HepG2 (cell line): ENCODE results near the gene ADARB1. TPM values are rescaled to one million over a fixed set of nuclear protein-coding genes. Genes with fewer than 3 reads are reported as not detected.

Source experiments
- ATAC-seq: fragments of 200-7000 bp; cut with Tn5 transposase; 3 replicates; pipeline ENCODE4 v1.9.1; 2020; ENCODE audit warnings: mild to moderate bottlenecking, moderate library complexity
- BruUV-seq: library from RNA; stranded (reverse); fragments of 400-500 nt; replicated peaks from 2 replicates; lab custom pipeline; 2021; lab: Mats Ljungman, UMichigan
- CTCF ChIA-PET: fragments of 300-600 bp; formaldehyde crosslinking; extraction: SDS; loops from one replicate; lab custom pipeline; 2021; ENCODE audit warnings: low total read pairs, inconsistent platforms, low intra/inter-chr PET ratio; lab: Yijun Ruan, JAX
- POLR2A ChIA-PET: fragments of 350-600 bp; sonication (Branson Sonifier 250); formaldehyde crosslinking; loops from one replicate; lab custom pipeline; 2020; ENCODE audit warnings: antibody characterized with exemption, inconsistent platforms; lab: Yijun Ruan, JAX
- DNase-seq: peaks from one replicate; pipeline ENCODE4 v3.0.0-alpha.2; 2015; ENCODE audit warnings: low spot score
- FAIRE-seq: peaks from 3 replicates; lab custom pipeline; 2011; peaks lifted over from hg19 to GRCh38; lab: Jason Lieb, UNC
- H2AFZ ChIP-seq: one replicate; pipeline ENCODE4 v1.6.1; 2011; ENCODE audit warnings: low read length, inconsistent platforms
- H3K27ac ChIP-seq: fragments of 300-600 bp; 3 replicates; pipeline ENCODE4 v1.8.0; 2011; ENCODE audit warnings: mixed run types, mild to moderate bottlenecking, mixed read lengths, low read length, inconsistent platforms; ENCODE audit not compliant: insufficient read depth; ENCODE audit errors: extremely low read length
- H3K27me3 ChIP-seq, 2 experiments: fragments of 200-600 bp in 1 of 2; 2 replicates in 1 of 2; 3 replicates in 1 of 2; pipeline versions ENCODE4 v1.6.0 to v1.8.0; 2011; ENCODE audit warnings: low read length in 2 of 2, mild to moderate bottlenecking in 2 of 2, moderate library complexity in 2 of 2, inconsistent platforms in 1 of 2; ENCODE audit not compliant: insufficient read depth in 2 of 2, control insufficient read depth in 1 of 2
- H3K36me3 ChIP-seq, 2 experiments: fragments of 200-600 bp in 1 of 2; replicated peaks in 1 of 2; 2 replicates in 1 of 2; 3 replicates in 1 of 2; pipeline versions ENCODE4 v1.5.1 to v1.8.0; 2011; ENCODE audit warnings: low read length in 2 of 2, inconsistent platforms in 1 of 2; ENCODE audit not compliant: insufficient read depth in 2 of 2, control insufficient read depth in 1 of 2
- H3K4me1 ChIP-seq: 2 replicates; pipeline ENCODE4 v1.5.1; 2012; ENCODE audit warnings: low read length, inconsistent platforms; ENCODE audit not compliant: insufficient read depth
- H3K4me2 ChIP-seq: 2 replicates; pipeline ENCODE4 v1.6.0; 2011; ENCODE audit warnings: low read depth, low read length, inconsistent platforms
- H3K4me3 ChIP-seq, 3 experiments: fragments of 200-600 bp in 1 of 3; sonication (generic), shearing (Covaris generic) in 1 of 3; replicated peaks in 1 of 3; 2 replicates each; pipeline ENCODE4 v1.5.1; 2011 to 2016; ENCODE audit warnings: low read length in 3 of 3, inconsistent platforms in 2 of 3, low read depth in 2 of 3, mild to moderate bottlenecking in 2 of 3, control low read depth in 1 of 3, mixed read lengths in 1 of 3; ENCODE audit not compliant: insufficient read depth in 1 of 3
- H3K79me2 ChIP-seq: one replicate; pipeline ENCODE4 v1.6.1; 2011; ENCODE audit warnings: low read length, inconsistent platforms; ENCODE audit not compliant: insufficient read depth
- H3K9ac ChIP-seq: 2 replicates; pipeline ENCODE4 v1.6.0; 2011; ENCODE audit warnings: mild to moderate bottlenecking, low read depth, low read length, inconsistent platforms; ENCODE audit not compliant: insufficient read depth
- H3K9me3 ChIP-seq: 2 replicates; pipeline ENCODE4 v1.5.1; 2012; ENCODE audit warnings: mild to moderate bottlenecking, low read length
- H4K20me1 ChIP-seq: 2 replicates; pipeline ENCODE4 v1.6.0; 2011; ENCODE audit warnings: inconsistent platforms, mild to moderate bottlenecking, low read length, moderate library complexity; ENCODE audit not compliant: insufficient read depth
- CENPT ChIP-seq: sonication (generic); formaldehyde crosslinking; IDR thresholded peaks from 2 replicates; pipeline ENCODE4 v1.8.0; 2022; ENCODE audit warnings: low read depth, mild to moderate bottlenecking, moderate library complexity, missing genetic modification reagents
- CHD2 ChIP-seq: IDR thresholded peaks from 2 replicates; pipeline ENCODE4 v1.6.1; 2011; ENCODE audit warnings: low read depth, low read length, improper control_type of control experiment
- HMGXB4 ChIP-seq, 2 experiments: sonication (generic) in 1 of 2; formaldehyde crosslinking in 1 of 2; IDR thresholded peaks; 2 replicates each; pipeline versions ENCODE4 v1.4.0 to v1.6.1; 2018 to 2020; ENCODE audit warnings: missing genetic modification reagents in 2 of 2, borderline replicate concordance in 1 of 2, low read depth in 1 of 2, mild to moderate bottlenecking in 1 of 2, missing biosample characterization in 1 of 2
- MYNN ChIP-seq: sonication (generic); formaldehyde crosslinking; IDR thresholded peaks from 2 replicates; pipeline ENCODE4 v1.4.0; 2020; ENCODE audit warnings: mild to moderate bottlenecking, low read depth, missing genetic modification reagents
- ZBTB34 ChIP-seq: sonication (generic); formaldehyde crosslinking; IDR thresholded peaks from 2 replicates; pipeline ENCODE4 v1.8.0; 2022; ENCODE audit warnings: mild to moderate bottlenecking, missing genetic modification reagents
- ZBTB39 ChIP-seq: sonication (generic); formaldehyde crosslinking; IDR thresholded peaks from 2 replicates; pipeline ENCODE4 v1.5.0; 2020; ENCODE audit warnings: missing genetic modification reagents
- ZNF124 ChIP-seq: sonication (generic); formaldehyde crosslinking; IDR thresholded peaks from 2 replicates; pipeline ENCODE4 v1.4.0; 2020; ENCODE audit warnings: missing genetic modification reagents
- ZNF790 ChIP-seq: sonication (generic); formaldehyde crosslinking; IDR thresholded peaks from 2 replicates; pipeline ENCODE4 v1.8.0; 2022; ENCODE audit warnings: missing genetic modification reagents, mild to moderate bottlenecking, borderline replicate concordance
- ZSCAN31 ChIP-seq: sonication (generic); formaldehyde crosslinking; IDR thresholded peaks from 2 replicates; pipeline ENCODE4 v1.5.0; 2020; ENCODE audit warnings: low read depth, mild to moderate bottlenecking, missing genetic modification reagents
- WGBS: methylation state at CpG from one replicate; pipeline ENCODE4 v1.1.6; 2017; ENCODE audit warnings: low lambda C conversion rate; 5-methylcytosine and 5-hydroxymethylcytosine counted together
- in situ Hi-C: cut with HindIII; loops from 2 replicates; pipeline ENCODE4 v1.10.0; 2017; ENCODE audit warnings: low pct_unique_long_range_greater_than_20kb; ENCODE audit not compliant: extremely low pct_ligation_motif_present
- intact Hi-C: fragments of 100-400 bp; cut with micrococcal nuclease; formaldehyde crosslinking; loops from one replicate; pipeline ENCODE4 v1.10.0; 2022; ENCODE audit not compliant: unreplicated experiment
- polyA plus RNA-seq, 8 experiments: library from polyadenylated mRNA; depleted of rRNA in 3 of 8; stranded (reverse) in 7 of 8; unstranded in 1 of 8; fragments of >200 nt; fragmentation: Illumina TruSeq in 4 of 8; extraction: Trizol in 4 of 8; gene quantifications; 2 replicates each; pipeline versions ENCODE4 v1.2.1 to v1.2.3, GENCODE V29; 2011 to 2016; ENCODE audit warnings: low read depth in 4 of 8, missing spikeins in 1 of 8, mixed read lengths in 1 of 8; ENCODE audit not compliant: insufficient read depth in 1 of 8
- total RNA-seq, 5 experiments: library from RNA; depleted of rRNA; stranded (reverse); fragments of >200 nt; fragmentation: Illumina TruSeq; extraction: Trizol; gene quantifications; 2 replicates each; pipeline ENCODE4 v1.2.3, GENCODE V29; 2016; ENCODE audit warnings: low read depth in 1 of 5
- TF ChIP-seq, protein P1 (sequence below): IDR thresholded peaks from 2 replicates; pipeline ENCODE4 v1.4.0; 2020; ENCODE audit warnings: mild to moderate bottlenecking, missing genetic modification reagents

ADARB1 gene
- total and polyA plus RNA-seq, 2 of the 13 experiments (the other 11 are each of a cell fraction or from before 2014, with no cell fraction given), result 6.6 to 10.0 TPM

DNA sequence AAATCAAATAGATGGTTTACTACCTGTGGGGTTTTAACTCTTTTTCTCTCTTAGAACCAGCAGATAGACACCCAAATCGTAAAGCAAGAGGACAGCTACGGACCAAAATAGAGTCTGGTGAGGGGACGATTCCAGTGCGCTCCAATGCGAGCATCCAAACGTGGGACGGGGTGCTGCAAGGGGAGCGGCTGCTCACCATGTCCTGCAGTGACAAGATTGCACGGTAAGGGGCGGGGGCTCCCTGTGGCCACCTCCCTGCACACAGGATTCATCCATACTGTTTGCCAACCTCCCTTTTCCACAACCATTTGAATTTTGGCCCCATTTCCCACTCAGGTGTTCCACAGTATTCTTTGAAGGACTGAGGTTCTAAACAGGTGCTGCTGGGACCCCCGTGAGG, 110.5 kb downstream of the ADARB1 start:
- CTCF ChIA-PET, result no interaction called here
- no peaks in the 10 kb centered on the region for H4K20me1 ChIP-seq
- FAIRE-seq, result no peak
- in situ Hi-C loops, result no loop called here
- no peak for ATAC-seq
- DNase-seq, result no peak
- H3K9me3 ChIP-seq, result peaks cover 25% of the 10 kb centered on the region
- peaks cover 3 to 22% of the 10 kb centered on the region in 2 experiments; a peak in 4 of 5 replicates for H3K36me3 ChIP-seq
- H3K27ac ChIP-seq, result no peak overlapping the region
- H3K27me3 ChIP-seq, result no peaks in the 10 kb centered on the region
- POLR2A ChIA-PET, result no interaction called here
- no peak overlapping the region for H3K9ac ChIP-seq
- WGBS, result 98% methylated on average over 11 of the region's 11 CpGs
- intact Hi-C loops, result no loop called here
- no peak overlapping the region for H3K4me3 ChIP-seq
- H2AFZ ChIP-seq, result no peak overlapping the region
- H3K79me2 ChIP-seq, result no peaks in the 10 kb centered on the region
- no TSS peak for BruUV-seq
- no peak overlapping the region for H3K4me2 ChIP-seq
- no peaks in the 10 kb centered on the region for H3K4me1 ChIP-seq
- TF ChIP-seq CHD2, result no peak
- no peak for TF ChIP-seq MYNN (CRISPR knock-in tag)
- TF ChIP-seq ZSCAN31 (CRISPR knock-in tag), result no peak
- no peak for TF ChIP-seq CENPT (CRISPR knock-in tag)
- no peak for TF ChIP-seq ZNF124 (CRISPR knock-in tag)
- TF ChIP-seq, protein P1, sequence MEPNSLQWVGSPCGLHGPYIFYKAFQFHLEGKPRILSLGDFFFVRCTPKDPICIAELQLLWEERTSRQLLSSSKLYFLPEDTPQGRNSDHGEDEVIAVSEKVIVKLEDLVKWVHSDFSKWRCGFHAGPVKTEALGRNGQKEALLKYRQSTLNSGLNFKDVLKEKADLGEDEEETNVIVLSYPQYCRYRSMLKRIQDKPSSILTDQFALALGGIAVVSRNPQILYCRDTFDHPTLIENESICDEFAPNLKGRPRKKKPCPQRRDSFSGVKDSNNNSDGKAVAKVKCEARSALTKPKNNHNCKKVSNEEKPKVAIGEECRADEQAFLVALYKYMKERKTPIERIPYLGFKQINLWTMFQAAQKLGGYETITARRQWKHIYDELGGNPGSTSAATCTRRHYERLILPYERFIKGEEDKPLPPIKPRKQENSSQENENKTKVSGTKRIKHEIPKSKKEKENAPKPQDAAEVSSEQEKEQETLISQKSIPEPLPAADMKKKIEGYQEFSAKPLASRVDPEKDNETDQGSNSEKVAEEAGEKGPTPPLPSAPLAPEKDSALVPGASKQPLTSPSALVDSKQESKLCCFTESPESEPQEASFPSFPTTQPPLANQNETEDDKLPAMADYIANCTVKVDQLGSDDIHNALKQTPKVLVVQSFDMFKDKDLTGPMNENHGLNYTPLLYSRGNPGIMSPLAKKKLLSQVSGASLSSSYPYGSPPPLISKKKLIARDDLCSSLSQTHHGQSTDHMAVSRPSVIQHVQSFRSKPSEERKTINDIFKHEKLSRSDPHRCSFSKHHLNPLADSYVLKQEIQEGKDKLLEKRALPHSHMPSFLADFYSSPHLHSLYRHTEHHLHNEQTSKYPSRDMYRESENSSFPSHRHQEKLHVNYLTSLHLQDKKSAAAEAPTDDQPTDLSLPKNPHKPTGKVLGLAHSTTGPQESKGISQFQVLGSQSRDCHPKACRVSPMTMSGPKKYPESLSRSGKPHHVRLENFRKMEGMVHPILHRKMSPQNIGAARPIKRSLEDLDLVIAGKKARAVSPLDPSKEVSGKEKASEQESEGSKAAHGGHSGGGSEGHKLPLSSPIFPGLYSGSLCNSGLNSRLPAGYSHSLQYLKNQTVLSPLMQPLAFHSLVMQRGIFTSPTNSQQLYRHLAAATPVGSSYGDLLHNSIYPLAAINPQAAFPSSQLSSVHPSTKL, result no peak
- TF ChIP-seq ZBTB34 (CRISPR knock-in tag), result no peak
- TF ChIP-seq ZBTB39 (CRISPR knock-in tag), result no peak
- TF ChIP-seq HMGXB4 (CRISPR knock-in tag; IDR thresholded peaks at IDR 0.05; ENCODE audit: borderline replicate concordance in 1 of 2, low read depth in 1 of 2), result no peak
- no peak for TF ChIP-seq ZNF790
